WTC11 (cell line): ENCODE measurements around the gene NOL4L.

ENCODE experiments used
- ATF1 ChIP-seq: sonication (generic); formaldehyde crosslinking; IDR thresholded peaks from 2 replicates; pipeline ENCODE4 v1.8.1; 2023; ENCODE audit warnings: mild to moderate bottlenecking, moderate library complexity, missing genetic modification reagents
- SMAD4 ChIP-seq: sonication (generic); formaldehyde crosslinking; IDR thresholded peaks from 2 replicates; pipeline ENCODE4 v1.8.0; 2022; ENCODE audit warnings: mild to moderate bottlenecking, missing genetic modification reagents
- ZNF232 ChIP-seq: sonication (generic); formaldehyde crosslinking; IDR thresholded peaks from 2 replicates; pipeline ENCODE4 v1.8.0; 2022; ENCODE audit warnings: mild to moderate bottlenecking, missing genetic modification reagents
- TF ChIP-seq, protein P1 (sequence below): fragments of 200-600 bp; IDR thresholded peaks from 2 replicates; pipeline ENCODE4 v1.8.0; 2022; ENCODE audit warnings: antibody characterized with exemption
- TF ChIP-seq, protein P2 (sequence below): sonication (generic); formaldehyde crosslinking; IDR thresholded peaks from 2 replicates; pipeline ENCODE4 v1.8.1; 2022; ENCODE audit warnings: mild to moderate bottlenecking, moderate library complexity, missing genetic modification reagents

DNA sequence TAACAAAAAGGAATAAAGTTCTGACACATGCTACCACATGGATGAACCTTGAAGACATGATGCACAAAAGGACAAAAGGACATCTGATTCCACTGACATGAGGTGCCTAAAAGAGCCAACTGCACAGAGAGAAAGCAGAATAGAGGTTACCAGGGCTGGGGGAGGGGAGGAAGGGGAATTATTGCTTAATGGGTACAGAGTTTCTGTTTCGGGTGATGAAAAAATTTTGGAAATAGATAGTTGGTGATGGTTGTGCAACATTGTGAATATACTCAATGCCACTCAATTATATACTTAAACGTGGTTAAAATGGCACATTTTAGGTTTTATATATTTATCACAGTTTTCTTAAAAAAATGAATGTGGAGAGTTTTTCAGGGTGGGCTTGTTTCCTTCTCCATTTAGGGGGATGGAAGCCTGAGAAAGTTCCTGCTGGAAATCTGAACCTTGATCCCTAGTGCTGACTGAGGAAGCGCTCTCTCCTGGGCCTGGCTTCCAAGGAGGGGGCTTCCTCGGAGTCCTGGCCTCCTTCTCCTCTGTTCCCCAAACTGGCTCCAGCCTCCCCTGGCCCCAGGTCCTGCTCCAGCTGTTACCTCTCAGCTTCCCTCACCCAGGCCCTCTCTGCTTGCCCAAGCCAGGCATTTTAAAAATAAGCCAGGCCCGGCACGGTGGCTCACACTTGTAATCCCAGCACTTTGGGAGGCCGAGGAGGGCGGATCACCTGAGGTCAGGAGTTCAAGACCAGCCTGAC, 79.2 kb downstream of the NOL4L start:
- no peak for TF ChIP-seq ZNF232 (CRISPR knock-in tag)
- TF ChIP-seq, protein P1, sequence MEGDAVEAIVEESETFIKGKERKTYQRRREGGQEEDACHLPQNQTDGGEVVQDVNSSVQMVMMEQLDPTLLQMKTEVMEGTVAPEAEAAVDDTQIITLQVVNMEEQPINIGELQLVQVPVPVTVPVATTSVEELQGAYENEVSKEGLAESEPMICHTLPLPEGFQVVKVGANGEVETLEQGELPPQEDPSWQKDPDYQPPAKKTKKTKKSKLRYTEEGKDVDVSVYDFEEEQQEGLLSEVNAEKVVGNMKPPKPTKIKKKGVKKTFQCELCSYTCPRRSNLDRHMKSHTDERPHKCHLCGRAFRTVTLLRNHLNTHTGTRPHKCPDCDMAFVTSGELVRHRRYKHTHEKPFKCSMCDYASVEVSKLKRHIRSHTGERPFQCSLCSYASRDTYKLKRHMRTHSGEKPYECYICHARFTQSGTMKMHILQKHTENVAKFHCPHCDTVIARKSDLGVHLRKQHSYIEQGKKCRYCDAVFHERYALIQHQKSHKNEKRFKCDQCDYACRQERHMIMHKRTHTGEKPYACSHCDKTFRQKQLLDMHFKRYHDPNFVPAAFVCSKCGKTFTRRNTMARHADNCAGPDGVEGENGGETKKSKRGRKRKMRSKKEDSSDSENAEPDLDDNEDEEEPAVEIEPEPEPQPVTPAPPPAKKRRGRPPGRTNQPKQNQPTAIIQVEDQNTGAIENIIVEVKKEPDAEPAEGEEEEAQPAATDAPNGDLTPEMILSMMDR = no peak
- TF ChIP-seq, protein P2, sequence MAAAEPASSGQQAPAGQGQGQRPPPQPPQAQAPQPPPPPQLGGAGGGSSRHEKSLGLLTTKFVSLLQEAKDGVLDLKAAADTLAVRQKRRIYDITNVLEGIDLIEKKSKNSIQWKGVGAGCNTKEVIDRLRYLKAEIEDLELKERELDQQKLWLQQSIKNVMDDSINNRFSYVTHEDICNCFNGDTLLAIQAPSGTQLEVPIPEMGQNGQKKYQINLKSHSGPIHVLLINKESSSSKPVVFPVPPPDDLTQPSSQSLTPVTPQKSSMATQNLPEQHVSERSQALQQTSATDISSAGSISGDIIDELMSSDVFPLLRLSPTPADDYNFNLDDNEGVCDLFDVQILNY (CRISPR knock-in tag) = no peak
- no peak for TF ChIP-seq ATF1
- no peak for TF ChIP-seq SMAD4 (CRISPR knock-in tag)
